GM18505 (cell line): Measurements from ENCODE around the gene HINT3.
"Not testable (repeated sequence)": the region's sequence is repeated elsewhere in the genome, so short reads cannot be mapped to it uniquely, and the experiment has no call there.

Source experiments
- ATAC-seq: cut with Tn5 transposase; IDR thresholded peaks from one replicate; pipeline ENCODE4 v1.9.1; 2021; ENCODE audit not compliant: unreplicated experiment
- POLR2A ChIP-seq: IDR thresholded peaks from 4 replicates; pipeline ENCODE4 v1.6.1; 2011; ENCODE audit warnings: borderline replicate concordance; ENCODE audit not compliant: insufficient read depth, insufficient read length; ENCODE audit errors: extremely low read depth

Gene HINT3

GRCh38 chr6:125945378-125946141, 11.0 kb upstream of the HINT3 start:
- ATAC-seq = no peak

DNA sequence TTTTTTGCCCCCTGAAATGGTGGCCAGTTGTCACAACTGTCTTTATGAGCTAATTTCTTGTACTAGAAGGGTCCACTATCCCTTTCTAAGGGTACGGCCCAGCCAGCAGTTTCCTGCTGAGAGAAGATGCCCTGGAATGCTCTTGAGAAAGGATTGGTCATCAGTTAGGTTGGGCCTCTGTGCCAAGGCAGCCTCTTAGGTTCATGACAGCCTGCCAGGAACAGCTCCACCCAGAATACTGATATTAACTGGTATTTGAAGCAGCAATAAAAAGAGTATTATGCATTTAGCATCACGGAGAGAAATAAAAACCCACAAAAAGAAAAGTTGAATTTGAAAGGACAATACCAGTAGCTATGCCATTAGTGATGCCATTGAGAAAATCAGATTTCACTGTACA, 9.0 kb upstream of the HINT3 start:
- TF ChIP-seq POLR2A = no peak
- ATAC-seq = no peak

More at GRCh38 chr6:125945378-125946141, 11.0 kb upstream of the HINT3 start:
- TF ChIP-seq POLR2A = no peak

GRCh38 chr6:125948455-125948854, 8.1 kb upstream of the HINT3 start:
- no peak for TF ChIP-seq POLR2A
- no peak for ATAC-seq

GRCh38 chr6:125949069-125949468, 7.5 kb upstream of the HINT3 start:
- no peak for ATAC-seq
- no peak for TF ChIP-seq POLR2A

GRCh38 chr6:125950293-125950692, 6.3 kb upstream of the HINT3 start:
- ATAC-seq = no peak
- TF ChIP-seq POLR2A = no peak

GRCh38 chr6:125950716-125951115, 5.9 kb upstream of the HINT3 start:
- not testable (repeated sequence) for ATAC-seq

DNA sequence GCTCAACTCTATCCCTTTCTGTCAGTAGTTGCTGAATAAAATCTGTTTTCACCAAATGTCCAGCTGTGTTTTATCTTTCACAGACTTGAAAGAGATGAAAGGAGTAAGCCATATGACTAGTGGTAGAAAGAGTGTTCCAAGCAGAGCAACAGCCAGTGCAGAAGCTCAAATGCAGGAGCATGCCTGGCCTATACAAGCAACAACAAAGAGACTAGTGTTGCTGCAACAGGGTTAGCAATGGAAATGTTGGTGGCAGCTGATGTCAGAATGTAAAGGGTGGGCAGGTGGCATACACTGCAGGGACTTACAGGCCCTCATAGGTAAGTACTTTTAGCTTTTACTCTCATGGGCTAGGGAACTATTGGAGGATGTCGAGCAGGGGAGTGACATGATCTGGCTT, 5.2 kb upstream of the HINT3 start:
- ATAC-seq = no peak
- no peak for TF ChIP-seq POLR2A

DNA sequence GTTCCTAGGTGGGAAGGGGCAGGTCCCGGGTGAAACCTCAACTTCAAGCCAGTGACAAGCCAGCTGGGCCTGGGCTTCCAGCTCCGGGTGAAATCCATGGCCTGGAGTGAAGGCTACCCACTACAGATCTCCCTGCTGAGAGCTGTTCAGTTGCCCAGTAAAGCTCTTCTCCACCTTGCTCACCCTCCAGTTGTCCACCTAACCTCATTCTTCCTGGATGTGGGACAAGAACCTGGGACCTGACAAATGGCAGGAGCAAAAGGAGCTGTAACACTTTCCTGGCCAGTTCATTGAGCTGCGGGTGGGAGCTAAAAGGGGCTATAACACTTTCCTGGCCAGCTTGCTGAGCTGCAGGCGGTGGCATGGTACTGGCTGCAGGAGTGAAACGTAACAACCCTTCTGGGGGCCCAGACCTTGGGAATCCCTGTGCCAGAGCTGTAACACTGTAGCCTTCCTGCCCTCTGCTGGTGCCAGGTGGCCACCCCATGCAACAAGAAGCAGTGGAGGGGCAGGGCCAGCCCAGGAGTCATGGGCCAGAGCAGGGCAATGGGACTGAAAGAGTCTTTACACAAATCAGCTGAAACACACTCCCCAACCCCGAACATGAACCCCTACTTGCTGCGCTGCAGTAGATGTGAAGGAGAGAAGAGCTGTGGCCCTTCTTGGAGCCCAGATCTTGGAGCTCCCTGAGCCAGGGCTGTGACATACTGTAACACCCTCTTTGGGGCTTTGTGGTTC, 3.6 kb upstream of the HINT3 start:
- TF ChIP-seq POLR2A = no peak
- ATAC-seq = no peak

- ATAC-seq = no peak
- no peak for TF ChIP-seq POLR2A
Observed at GRCh38 chr6:125953502-125953875, 3.1 kb upstream of the HINT3 start.

DNA sequence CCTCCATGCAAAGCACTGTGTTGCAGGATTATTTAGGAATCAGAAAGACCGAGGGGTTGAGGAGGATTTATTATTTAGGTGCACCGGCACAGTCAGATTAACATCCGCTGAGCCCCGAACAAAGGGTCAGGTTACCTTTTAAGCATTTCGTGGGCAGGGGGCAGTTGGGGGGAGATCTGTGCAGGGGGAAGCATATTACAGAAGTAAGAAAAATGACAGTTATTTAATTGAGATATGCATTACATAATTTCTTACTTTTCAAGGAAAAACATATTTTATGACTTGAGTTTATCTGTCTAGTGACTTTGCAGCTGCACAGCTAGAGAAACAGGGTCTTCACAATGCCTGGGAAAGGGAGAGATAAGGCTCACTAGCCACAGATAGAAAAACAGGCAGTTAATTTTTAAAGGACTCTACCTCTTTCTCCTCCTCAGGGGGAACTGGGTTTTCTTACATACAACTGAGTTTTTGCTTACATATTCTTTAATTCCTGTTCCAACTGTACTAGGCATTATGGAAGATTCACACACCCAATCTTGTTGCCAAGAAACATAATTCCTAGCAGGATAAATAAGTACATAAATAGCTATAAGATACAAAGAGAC, 1.7 kb upstream of the HINT3 start:
- no peak for TF ChIP-seq POLR2A
- ATAC-seq = no peak

- ATAC-seq = no peak
- TF ChIP-seq POLR2A = no peak
Observed at GRCh38 chr6:125955973-125956372, 597 bp upstream of the HINT3 start.

GRCh38 chr6:125957391-125957693, 772 bp downstream of the HINT3 start:
- no peak for TF ChIP-seq POLR2A
- no peak for ATAC-seq

GRCh38 chr6:125957845-125958244, 1.3 kb downstream of the HINT3 start:
- ATAC-seq = no peak
- TF ChIP-seq POLR2A = no peak

DNA sequence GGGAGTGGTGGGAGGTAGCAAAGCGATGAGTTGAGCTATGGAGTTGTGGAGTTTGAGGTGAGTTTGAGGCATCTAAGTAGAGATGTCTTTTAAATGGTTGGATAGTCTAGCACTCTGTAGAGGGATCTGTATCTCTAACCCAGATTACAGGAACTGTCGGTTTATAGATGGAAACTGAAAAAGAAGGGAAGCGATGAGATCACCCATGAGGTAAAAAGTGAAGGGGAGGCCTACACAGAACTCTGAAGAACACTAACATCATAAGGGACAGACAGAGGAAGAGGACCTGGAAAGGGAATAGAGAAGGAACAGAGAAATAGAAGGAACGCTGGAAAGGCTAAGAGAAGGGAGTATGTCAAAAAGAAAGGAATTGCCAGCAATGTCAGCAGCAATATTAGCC, 2.5 kb downstream of the HINT3 start:
- ATAC-seq = no peak

DNA sequence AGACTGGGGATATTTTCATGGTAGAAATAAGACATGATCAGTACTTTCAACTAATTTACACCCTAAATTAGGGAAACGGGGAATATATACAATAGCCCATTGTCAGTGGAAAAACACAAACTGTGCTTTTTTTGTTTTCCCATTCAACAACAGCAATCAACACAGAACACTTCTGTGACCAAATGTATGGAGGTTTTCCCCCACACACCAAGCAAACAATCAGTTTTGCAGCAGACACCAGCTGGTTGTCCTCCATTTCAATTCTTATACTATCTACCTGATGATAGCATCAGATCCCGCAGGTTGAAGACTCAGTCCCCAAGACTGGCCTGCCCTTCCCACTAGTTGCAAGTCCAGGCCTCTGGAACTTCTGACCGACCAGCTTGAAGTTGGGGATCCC, 4.5 kb downstream of the HINT3 start:
- ATAC-seq = no peak

More for the DNA sequence above, 2.5 kb downstream of the HINT3 start:
- no peak for TF ChIP-seq POLR2A

More for the DNA sequence above, 4.5 kb downstream of the HINT3 start:
- no peak for TF ChIP-seq POLR2A
